ENCODE data around the gene DNAJC25. TPM values are rescaled to one million over a fixed set of nuclear protein-coding genes. Genes with fewer than 3 reads are reported as not detected.
A peak's percentile ranks its signal among the peaks of the same experiment; 100 is the strongest.
"Not testable (repeated sequence)": the region's sequence is repeated elsewhere in the genome, so short reads cannot be mapped to it uniquely, and the experiment has no call there.

Gene DNAJC25
- 6.7 TPM for total RNA-seq

GRCh38 chr9:111631214-111631971, at the start of gene DNAJC25:
DNAJC25 (plus strand) TSS chr9:111631334; CDS start chr9:111631408, 74 bp downstream.
- intact Hi-C loops (cut with DNase I) = no loop called here
- peak; percentile 96 for DNase-seq (ENCODE audit: low spot score)

GRCh38 chr9:111582888-111583287, 48.2 kb upstream of the DNAJC25 start:
- DNase-seq (ENCODE audit: low spot score) = no peak
- no peak for ATAC-seq
- intact Hi-C loops (cut with DNase I) = no loop called here

More at GRCh38 chr9:111631214-111631971, at the start of gene DNAJC25:
- ATAC-seq = peak; percentile 100

GRCh38 chr9:111586378-111586777, 44.8 kb upstream of the DNAJC25 start:
- intact Hi-C loops (cut with DNase I) = no loop called here
- no peak for ATAC-seq

GRCh38 chr9:111588846-111589245, 42.3 kb upstream of the DNAJC25 start:
- DNase-seq (ENCODE audit: low spot score) (no peak), ATAC-seq (no peak)
- intact Hi-C loops (cut with DNase I) = no loop called here

More at GRCh38 chr9:111586378-111586777, 44.8 kb upstream of the DNAJC25 start:
- DNase-seq (ENCODE audit: low spot score) = no peak

GRCh38 chr9:111597852-111598732, 33.0 kb upstream of the DNAJC25 start:
- intact Hi-C loops (cut with DNase I) = no loop called here
- ATAC-seq = peak; percentile 74
- peak; percentile 67 for DNase-seq (ENCODE audit: low spot score)

- DNase-seq (ENCODE audit: low spot score) = no peak
- intact Hi-C loops (cut with DNase I) = no loop called here
- peak; percentile 78 for ATAC-seq
These were observed 32.4 kb upstream of the DNAJC25 start for GRCh38 chr9:111598733-111599091.

GRCh38 chr9:111599092-111599954, 31.8 kb upstream of the DNAJC25 start, which contains the start of gene PTGR1:
PTGR1 (minus strand) TSS chr9:111599647; CDS start chr9:111597422, 2,225 bp downstream.
- DNase-seq (ENCODE audit: low spot score) = peak; percentile 89
- ATAC-seq = peak; percentile 86
- intact Hi-C loops (cut with DNase I) = no loop called here

GRCh38 chr9:111599955-111600343, 31.2 kb upstream of the DNAJC25 start:
- peak; percentile 16 for ATAC-seq
- intact Hi-C loops (cut with DNase I) = no loop called here
- DNase-seq (ENCODE audit: low spot score) = no peak

- no peak for ATAC-seq
These were observed 29.7 kb upstream of the DNAJC25 start for GRCh38 chr9:111601237-111602018.

GRCh38 chr9:111603041-111603440, 28.1 kb upstream of the DNAJC25 start:
- ATAC-seq = no peak
- intact Hi-C loops (cut with DNase I) = no loop called here

More at GRCh38 chr9:111601237-111602018, 29.7 kb upstream of the DNAJC25 start:
- no peak for DNase-seq (ENCODE audit: low spot score)
- intact Hi-C loops (cut with DNase I) = no loop called here

GRCh38 chr9:111604054-111604615, 27.0 kb upstream of the DNAJC25 start:
- ATAC-seq = no peak
- intact Hi-C loops (cut with DNase I) = no loop called here
- DNase-seq (ENCODE audit: low spot score) = no peak

More at GRCh38 chr9:111603041-111603440, 28.1 kb upstream of the DNAJC25 start:
- no peak for DNase-seq (ENCODE audit: low spot score)

GRCh38 chr9:111605041-111605559, 26.0 kb upstream of the DNAJC25 start:
- no peak for DNase-seq (ENCODE audit: low spot score)
- ATAC-seq = no peak
- intact Hi-C loops (cut with DNase I) = no loop called here

- no peak for ATAC-seq
- no peak for DNase-seq (ENCODE audit: low spot score)
- intact Hi-C loops (cut with DNase I) = no loop called here
These were observed 21.0 kb upstream of the DNAJC25 start for GRCh38 chr9:111610149-111610548.

- intact Hi-C loops (cut with DNase I) = no loop called here
- ATAC-seq = no peak
- DNase-seq (ENCODE audit: low spot score) = no peak
These were observed 20.3 kb upstream of the DNAJC25 start for GRCh38 chr9:111610845-111611244.

- DNase-seq (ENCODE audit: low spot score) (no peak), ATAC-seq (no peak)
- intact Hi-C loops (cut with DNase I) = no loop called here
These were observed 17.6 kb upstream of the DNAJC25 start for GRCh38 chr9:111613436-111614040.

- DNase-seq (ENCODE audit: low spot score) (no peak), ATAC-seq (no peak)
These were observed 15.2 kb upstream of the DNAJC25 start for GRCh38 chr9:111615928-111616327.

GRCh38 chr9:111617349-111617748, 13.8 kb upstream of the DNAJC25 start:
- DNase-seq (ENCODE audit: low spot score); intact Hi-C loops (cut with DNase I); ATAC-seq: not testable (repeated sequence)

More at GRCh38 chr9:111615928-111616327, 15.2 kb upstream of the DNAJC25 start:
- intact Hi-C loops (cut with DNase I) = no loop called here
